Calu3 (cell line): Measurements from ENCODE around the gene PRKN. TPM values are rescaled to one million over a fixed set of nuclear protein-coding genes. Genes with fewer than 3 reads are reported as not detected.

Experiments
- BruUV-seq: library from RNA; stranded (reverse); fragments of 400-500 nt; replicated peaks from 2 replicates; lab custom pipeline; 2021; lab: Mats Ljungman, UMichigan
- CTCF ChIA-PET: fragments of 300-600 bp; sonication (Branson Sonifier 250); formaldehyde crosslinking; loops from one replicate; lab custom pipeline; 2022; ENCODE audit warnings: antibody characterized with exemption; lab: Charles Lee
- DNase-seq: peaks from one replicate; pipeline ENCODE4 v3.0.0; 2022
- H3K27ac Mint-ChIP-seq: one replicate; pipeline ENCODE4 v1.8.0; 2022; ENCODE audit warnings: mixed read lengths; ENCODE audit not compliant: unreplicated experiment
- H3K27me3 Mint-ChIP-seq: one replicate; pipeline ENCODE4 v1.8.0; 2022; ENCODE audit warnings: mixed read lengths; ENCODE audit not compliant: unreplicated experiment
- H3K36me3 Mint-ChIP-seq: one replicate; pipeline ENCODE4 v1.8.0; 2022; ENCODE audit warnings: mild to moderate bottlenecking, moderate library complexity, mixed read lengths; ENCODE audit not compliant: insufficient read depth, unreplicated experiment
- H3K4me1 Mint-ChIP-seq: one replicate; pipeline ENCODE4 v1.8.0; 2022; ENCODE audit warnings: mild to moderate bottlenecking, low read depth, mixed read lengths; ENCODE audit not compliant: unreplicated experiment
- H3K4me3 Mint-ChIP-seq: one replicate; pipeline ENCODE4 v1.8.0; 2022; ENCODE audit warnings: mild to moderate bottlenecking, low read depth, moderate library complexity, mixed read lengths; ENCODE audit not compliant: unreplicated experiment
- H3K9me3 Mint-ChIP-seq: one replicate; pipeline ENCODE4 v1.8.0; 2022; ENCODE audit warnings: low read depth, mixed read lengths; ENCODE audit not compliant: unreplicated experiment
- CTCF ChIP-seq: fragments of 200-600 bp; IDR thresholded peaks from one replicate; pipeline ENCODE4 v1.8.0; 2022; ENCODE audit warnings: antibody characterized with exemption; ENCODE audit not compliant: unreplicated experiment
- intact Hi-C: fragments of 100-400 bp; cut with micrococcal nuclease; formaldehyde crosslinking; loops from one replicate; pipeline ENCODE4 v1.10.0; 2022; ENCODE audit not compliant: unreplicated experiment
- total RNA-seq: library from RNA; stranded (reverse); gene quantifications from 2 replicates; pipeline ENCODE4 v1.2.3, GENCODE V29; 2022

Gene PRKN
- total RNA-seq, 1 experiment from 2014 or later, result 3.8 TPM

- Mint-ChIP-seq H3K4me3 (no peak overlapping the region), H3K9me3 (peaks cover 2% of the 10 kb centered on the region), H3K36me3 (no peaks in the 10 kb centered on the region), H3K4me1 (peaks cover 13% of the 10 kb centered on the region), H3K27ac (no peak overlapping the region), H3K27me3 (no peaks in the 10 kb centered on the region)
- CTCF ChIA-PET, result interaction anchor here (1.7 kb wide), 1 partner anchor 44 kb away, joined by 11 read pairs; no protein-coding TSS in a partner anchor
- intact Hi-C loops, result loop anchor here (2.0 kb wide), 1 partner anchor 21 kb away; no protein-coding TSS in a partner anchor
- no TSS peak for BruUV-seq
- TF ChIP-seq CTCF, result no peak
- DNase-seq, result no peak
These were observed 1265.4 kb downstream of the PRKN start for GRCh38 chr6:161462148-161462547.

GRCh38 chr6:161459008-161459615 is 1268.5 kb downstream of the PRKN start:
- no peak overlapping the region for H3K4me3 Mint-ChIP-seq
- no peaks in the 10 kb centered on the region for H3K27me3 Mint-ChIP-seq
- H3K4me1 Mint-ChIP-seq, result peaks cover 13% of the 10 kb centered on the region
- no peaks in the 10 kb centered on the region for H3K36me3 Mint-ChIP-seq
- intact Hi-C loops, result no loop called here
- no peak overlapping the region for H3K27ac Mint-ChIP-seq
- TF ChIP-seq CTCF, result no peak
- CTCF ChIA-PET, result interaction anchor here (0.7 kb wide), 1 partner anchor 534 kb away, joined by 4 read pairs; no protein-coding TSS in a partner anchor
- H3K9me3 Mint-ChIP-seq, result no peaks in the 10 kb centered on the region
- DNase-seq, result no peak
- no TSS peak for BruUV-seq

GRCh38 chr6:161458201-161458951 is 1269.2 kb downstream of the PRKN start:
- H3K27me3 Mint-ChIP-seq, result no peaks in the 10 kb centered on the region
- no peak for TF ChIP-seq CTCF
- BruUV-seq, result no TSS peak
- peaks cover 13% of the 10 kb centered on the region for H3K4me1 Mint-ChIP-seq
- intact Hi-C loops, result no loop called here
- H3K4me3 Mint-ChIP-seq, result no peak overlapping the region
- H3K36me3 Mint-ChIP-seq, result no peaks in the 10 kb centered on the region
- no peak overlapping the region for H3K27ac Mint-ChIP-seq
- no peaks in the 10 kb centered on the region for H3K9me3 Mint-ChIP-seq
- CTCF ChIA-PET, result interaction anchor here (0.7 kb wide), 1 partner anchor 533 kb away, joined by 4 read pairs; no protein-coding TSS in a partner anchor
- no peak for DNase-seq

- BruUV-seq, result no TSS peak
- no peaks in the 10 kb centered on the region for H3K36me3 Mint-ChIP-seq
- no peak for DNase-seq
- intact Hi-C loops, result no loop called here
- CTCF ChIA-PET, result no interaction called here
- no peaks in the 10 kb centered on the region for H3K27me3 Mint-ChIP-seq
- no peaks in the 10 kb centered on the region for H3K9me3 Mint-ChIP-seq
- H3K4me3 Mint-ChIP-seq, result no peak overlapping the region
- H3K4me1 Mint-ChIP-seq, result no peaks in the 10 kb centered on the region
- TF ChIP-seq CTCF, result no peak
- H3K27ac Mint-ChIP-seq, result no peak overlapping the region
These were observed 1271.7 kb downstream of the PRKN start for GRCh38 chr6:161455848-161456247.
